CD4-positive, CD25-positive, alpha-beta regulatory T cell (primary cell): ENCODE results near the gene PKD2L1. TPM values are rescaled to one million over a fixed set of nuclear protein-coding genes. Genes with fewer than 3 reads are reported as not detected.
"Not testable (repeated sequence)": the region's sequence is repeated elsewhere in the genome, so short reads cannot be mapped to it uniquely, and the experiment has no call there.

ENCODE experiments used
- ATAC-seq, 2 donors: fragments of 150-1000 bp; cut with Tn5 transposase; one replicate each; pipeline ENCODE4 v1.10.0; 2021; ENCODE audit warnings: low read depth in 2 of 2, moderate number of reproducible peaks in 2 of 2, moderate library complexity in 1 of 2
- DNase-seq, 3 donors: peaks; one replicate each; pipeline versions ENCODE4 v3.0.0 to v3.0.0-alpha.2; 2012 to 2022; ENCODE audit warnings: mixed read lengths in 1 of 3
- H3K27ac ChIP-seq: one replicate; pipeline ENCODE4 v1.7.0; 2013; ENCODE audit warnings: mild to moderate bottlenecking, low read length; ENCODE audit not compliant: insufficient read depth, poor library complexity, severe bottlenecking
- H3K27me3 ChIP-seq: one replicate; pipeline ENCODE4 v1.7.0; 2013; ENCODE audit warnings: low read length; ENCODE audit not compliant: control insufficient read depth, insufficient read depth
- H3K36me3 ChIP-seq: one replicate; pipeline ENCODE4 v1.7.0; 2013; ENCODE audit warnings: mild to moderate bottlenecking, low read length, moderate library complexity; ENCODE audit not compliant: control insufficient read depth, insufficient read depth
- H3K4me1 ChIP-seq: 2 replicates; pipeline ENCODE4 v1.7.0; 2013; ENCODE audit warnings: mild to moderate bottlenecking, low read length; ENCODE audit not compliant: insufficient read depth, control insufficient read depth, poor library complexity, severe bottlenecking
- H3K4me3 ChIP-seq: one replicate; pipeline ENCODE4 v1.7.0; 2013; ENCODE audit warnings: low read depth, mild to moderate bottlenecking, low read length, moderate library complexity
- H3K9me3 ChIP-seq, 2 experiments: 1 replicate in 1 of 2; 2 replicates in 1 of 2; pipeline ENCODE4 v1.7.0; 2013; ENCODE audit warnings: low read length in 2 of 2, mild to moderate bottlenecking in 1 of 2, moderate library complexity in 1 of 2; ENCODE audit not compliant: control insufficient read depth in 2 of 2
- H3K27ac Mint-ChIP-seq, 3 donors: one replicate each; pipeline ENCODE4 v1.8.0; 2020 to 2022; ENCODE audit warnings: mild to moderate bottlenecking in 3 of 3, mixed read lengths in 3 of 3, moderate library complexity in 2 of 3
- H3K27me3 Mint-ChIP-seq: one replicate; pipeline ENCODE4 v1.8.0; 2022; ENCODE audit warnings: mild to moderate bottlenecking, mixed read lengths
- H3K36me3 Mint-ChIP-seq: one replicate; pipeline ENCODE4 v1.8.0; 2020; ENCODE audit warnings: mixed read lengths
- H3K4me1 Mint-ChIP-seq, 4 donors: one replicate each; pipeline ENCODE4 v1.8.0; 2020 to 2022; ENCODE audit warnings: mixed read lengths in 4 of 4, mild to moderate bottlenecking in 1 of 4
- H3K4me3 Mint-ChIP-seq, 4 donors: one replicate each; pipeline ENCODE4 v1.8.0; 2020 to 2022; ENCODE audit warnings: mild to moderate bottlenecking in 4 of 4, mixed read lengths in 4 of 4, moderate library complexity in 3 of 4
- H3K9me3 Mint-ChIP-seq, 7 donors: one replicate each; pipeline ENCODE4 v1.8.0; 2020 to 2022; ENCODE audit warnings: mixed read lengths in 7 of 7, mild to moderate bottlenecking in 3 of 7, moderate library complexity in 2 of 7
- polyA plus RNA-seq, 4 donors: library from polyadenylated mRNA; unstranded; fragments of 300-500 nt; fragmentation: Illumina TruSeq; gene quantifications; one replicate each; pipeline ENCODE4 v1.2.3, GENCODE V29; 2021
- total RNA-seq: library from RNA; stranded (reverse); gene quantifications from one replicate; pipeline ENCODE4 v1.2.3, GENCODE V29; 2022

PKD2L1 gene
- total and polyA plus RNA-seq, 5 donors from 2014 or later, result not detected

- not testable (repeated sequence) for H3K36me3 ChIP-seq, H3K4me3 ChIP-seq, H3K27ac ChIP-seq, H3K9me3 ChIP-seq, H3K27me3 ChIP-seq, H3K4me1 ChIP-seq, H3K27ac Mint-ChIP-seq, H3K4me1 Mint-ChIP-seq, DNase-seq, H3K9me3 Mint-ChIP-seq, ATAC-seq, H3K36me3 Mint-ChIP-seq, H3K4me3 Mint-ChIP-seq
- H3K27me3 Mint-ChIP-seq, result peaks cover 70% of the 10 kb centered on the region
These were observed 28.9 kb downstream of the PKD2L1 start for GRCh38 chr10:100301123-100301522.

GRCh38 chr10:100297242-100297641 is 32.8 kb downstream of the PKD2L1 start:
- Mint-ChIP-seq H3K27ac (no peak overlapping the region), H3K9me3 (peaks cover 0 to 6% (median 0%) of the 10 kb centered on the region in 7 donors)
- ATAC-seq, result no peak

GRCh38 chr10:100293066-100293465 is 37.0 kb downstream of the PKD2L1 start:
- DNase-seq (no peak), ATAC-seq (no peak)
- H3K36me3 ChIP-seq, result no peaks in the 10 kb centered on the region
- H3K27me3 ChIP-seq, result peaks cover 2% of the 10 kb centered on the region
- Mint-ChIP-seq H3K4me1 (no peaks in the 10 kb centered on the region), H3K36me3 (no peaks in the 10 kb centered on the region), H3K9me3 (peaks cover 0 to 2% (median 0%) of the 10 kb centered on the region in 7 donors), H3K27me3 (peaks cover 22% of the 10 kb centered on the region), H3K27ac (no peak overlapping the region), H3K4me3 (no peak overlapping the region)
- no peaks in the 10 kb centered on the region for H3K9me3 ChIP-seq
- H3K4me1 ChIP-seq, result no peaks in the 10 kb centered on the region
- H3K27ac ChIP-seq, result no peak overlapping the region
- no peak overlapping the region for H3K4me3 ChIP-seq

More at GRCh38 chr10:100297242-100297641, 32.8 kb downstream of the PKD2L1 start:
- no peak overlapping the region for H3K4me3 ChIP-seq
- Mint-ChIP-seq H3K4me1 (no peaks in the 10 kb centered on the region), H3K36me3 (no peaks in the 10 kb centered on the region), H3K4me3 (no peak overlapping the region), H3K27me3 (peaks cover 45% of the 10 kb centered on the region)
- H3K27ac ChIP-seq, result no peak overlapping the region
- no peaks in the 10 kb centered on the region for H3K9me3 ChIP-seq
- H3K27me3 ChIP-seq, result peaks cover 2% of the 10 kb centered on the region
- H3K36me3 ChIP-seq, result no peaks in the 10 kb centered on the region
- DNase-seq, result no peak
- H3K4me1 ChIP-seq, result no peaks in the 10 kb centered on the region

GRCh38 chr10:100292300-100292699 is 37.7 kb downstream of the PKD2L1 start:
- H3K36me3 ChIP-seq, H3K36me3 Mint-ChIP-seq, H3K9me3 Mint-ChIP-seq, DNase-seq, H3K4me1 Mint-ChIP-seq, H3K4me3 ChIP-seq, ATAC-seq, H3K4me3 Mint-ChIP-seq, H3K27ac ChIP-seq, H3K9me3 ChIP-seq, H3K4me1 ChIP-seq, H3K27me3 ChIP-seq: not testable (repeated sequence)
- H3K27me3 Mint-ChIP-seq, result peaks cover 21% of the 10 kb centered on the region
- peak overlapping the region in 1 of 3 donors; percentile 17 for H3K27ac Mint-ChIP-seq

GRCh38 chr10:100291356-100291755 is 38.7 kb downstream of the PKD2L1 start:
- no peak overlapping the region for H3K27ac Mint-ChIP-seq
- no peak for ATAC-seq
- Histone ChIP-seq H3K27ac (no peak overlapping the region), H3K27me3 (peaks cover 2% of the 10 kb centered on the region), H3K36me3 (no peaks in the 10 kb centered on the region), H3K4me1 (peaks cover 5% of the 10 kb centered on the region), H3K4me3 (no peak overlapping the region), H3K9me3 (no peaks in the 10 kb centered on the region)
- H3K4me3 Mint-ChIP-seq, result peak overlapping the region in 1 of 4 donors; percentile 27
- peaks cover 0 to 2% (median 0%) of the 10 kb centered on the region in 7 donors for H3K9me3 Mint-ChIP-seq
- no peak for DNase-seq
- H3K4me1 Mint-ChIP-seq, result peaks cover 5 to 13% (median 7%) of the 10 kb centered on the region in 4 donors
- peaks cover 13% of the 10 kb centered on the region for H3K27me3 Mint-ChIP-seq
- H3K36me3 Mint-ChIP-seq, result peaks cover 1% of the 10 kb centered on the region

GRCh38 chr10:100289641-100290040 is 40.4 kb downstream of the PKD2L1 start:
- Histone ChIP-seq H3K36me3 (no peaks in the 10 kb centered on the region), H3K4me3 (no peak overlapping the region), H3K27me3 (peaks cover 2% of the 10 kb centered on the region), H3K4me1 (peaks cover 19% of the 10 kb centered on the region), H3K9me3 (no peaks in the 10 kb centered on the region), H3K27ac (no peak overlapping the region)
- no peak for DNase-seq
- Mint-ChIP-seq H3K36me3 (peaks cover 12% of the 10 kb centered on the region), H3K4me1 (peaks cover 14 to 30% (median 17%) of the 10 kb centered on the region in 4 donors), H3K27ac (no peak overlapping the region), H3K9me3 (peaks cover 0 to 2% (median 0%) of the 10 kb centered on the region in 7 donors), H3K4me3 (peak overlapping the region in 1 of 4 donors; percentile 36), H3K27me3 (peaks cover 2% of the 10 kb centered on the region)
- ATAC-seq, result no peak

- Histone ChIP-seq H3K4me1 (peaks cover 19% of the 10 kb centered on the region), H3K27me3 (no peaks in the 10 kb centered on the region), H3K9me3 (no peaks in the 10 kb centered on the region), H3K36me3 (peaks cover 4% of the 10 kb centered on the region), H3K27ac (no peak overlapping the region), H3K4me3 (no peak overlapping the region)
- no peak for ATAC-seq
- H3K27me3 Mint-ChIP-seq, result no peaks in the 10 kb centered on the region
- peak overlapping the region; percentile 62 to 99 (median 99) for H3K4me3 Mint-ChIP-seq
- peaks cover 0 to 2% (median 0%) of the 10 kb centered on the region in 7 donors for H3K9me3 Mint-ChIP-seq
- peaks cover 14 to 39% (median 18%) of the 10 kb centered on the region in 4 donors for H3K4me1 Mint-ChIP-seq
- no peak for DNase-seq
- peak overlapping the region in 1 of 3 donors; percentile 97 for H3K27ac Mint-ChIP-seq
- H3K36me3 Mint-ChIP-seq, result peaks cover 13% of the 10 kb centered on the region
These were observed 41.8 kb downstream of the PKD2L1 start for GRCh38 chr10:100288196-100288595.

GRCh38 chr10:100287756-100288155 is 42.3 kb downstream of the PKD2L1 start:
- Mint-ChIP-seq H3K9me3 (peaks cover 0 to 2% (median 0%) of the 10 kb centered on the region in 7 donors), H3K36me3 (peaks cover 13% of the 10 kb centered on the region), H3K4me1 (peaks cover 14 to 39% (median 18%) of the 10 kb centered on the region in 4 donors), H3K27me3 (no peaks in the 10 kb centered on the region), H3K4me3 (peak overlapping the region; percentile 62 to 99 (median 99)), H3K27ac (peak overlapping the region in 1 of 3 donors; percentile 97)
- peaks cover 23% of the 10 kb centered on the region for H3K4me1 ChIP-seq
- no peaks in the 10 kb centered on the region for H3K9me3 ChIP-seq
- DNase-seq (no peak), ATAC-seq (no peak)
- no peaks in the 10 kb centered on the region for H3K27me3 ChIP-seq
- H3K4me3 ChIP-seq, result no peak overlapping the region
- H3K36me3 ChIP-seq, result peaks cover 5% of the 10 kb centered on the region
- H3K27ac ChIP-seq, result no peak overlapping the region
